GM19372 (cell line): Measurements from ENCODE around the gene ADAR.

ENCODE experiments used
- ATAC-seq: cut with Tn5 transposase; IDR thresholded peaks from one replicate; pipeline ENCODE4 v1.9.1; 2021; ENCODE audit warnings: mild to moderate bottlenecking, low read depth, moderate library complexity; ENCODE audit not compliant: unreplicated experiment

The ADAR gene

DNA sequence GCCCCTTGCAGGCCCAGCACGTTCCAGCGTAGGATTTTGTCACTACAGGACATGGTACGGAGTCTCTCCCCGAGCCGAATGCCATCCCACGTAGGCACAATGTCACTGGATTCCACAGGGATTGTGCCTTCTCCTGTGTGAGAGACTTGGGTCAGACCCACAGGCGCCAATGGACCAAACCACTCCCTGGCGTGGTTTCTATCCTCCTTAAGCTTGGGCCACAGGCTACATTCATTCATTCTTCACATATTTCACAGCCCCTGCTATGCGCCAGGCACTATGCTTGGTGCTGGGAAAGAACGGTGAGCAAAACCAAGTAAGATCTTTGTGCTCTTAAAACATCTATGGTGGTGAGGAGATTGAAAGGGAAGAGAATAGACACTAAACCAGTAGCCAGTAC is 21.8 kb downstream of the ADAR start:
- no peak for ATAC-seq

DNA sequence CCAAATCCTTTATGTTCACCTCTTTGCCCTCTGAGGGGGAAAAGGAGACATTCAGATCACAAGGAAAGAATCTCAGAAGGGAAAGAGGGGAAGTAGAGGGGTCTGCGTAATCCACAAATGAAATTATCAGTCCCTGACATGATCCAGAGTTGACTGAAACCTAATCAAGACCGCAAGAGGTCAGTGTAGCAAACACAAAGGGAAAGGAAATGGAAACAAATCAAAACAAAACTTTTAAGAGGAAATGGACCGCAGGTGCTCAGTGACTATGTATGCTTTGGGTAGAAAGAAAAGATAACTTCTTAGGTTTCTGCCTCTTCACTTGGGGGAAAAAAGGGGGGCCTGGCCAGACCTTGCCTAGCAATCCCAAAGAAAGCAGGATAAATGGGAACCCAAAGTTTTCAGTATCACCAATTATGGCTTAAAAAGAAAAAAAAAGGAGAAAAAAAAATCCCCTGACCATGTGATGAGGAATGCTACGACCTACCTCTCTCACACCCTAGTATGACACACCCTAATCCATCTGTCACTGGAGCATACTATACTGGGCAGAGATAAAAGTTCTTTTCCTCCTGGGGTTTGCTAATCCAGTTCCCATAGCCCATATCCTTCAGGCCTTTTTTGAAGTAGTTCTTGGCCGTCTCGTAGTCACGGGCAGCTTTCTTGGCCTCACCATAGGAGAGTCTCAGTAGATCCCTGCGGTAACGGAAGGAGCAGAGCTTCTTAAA is 23.6 kb downstream of the ADAR start:
- ATAC-seq: no peak

DNA sequence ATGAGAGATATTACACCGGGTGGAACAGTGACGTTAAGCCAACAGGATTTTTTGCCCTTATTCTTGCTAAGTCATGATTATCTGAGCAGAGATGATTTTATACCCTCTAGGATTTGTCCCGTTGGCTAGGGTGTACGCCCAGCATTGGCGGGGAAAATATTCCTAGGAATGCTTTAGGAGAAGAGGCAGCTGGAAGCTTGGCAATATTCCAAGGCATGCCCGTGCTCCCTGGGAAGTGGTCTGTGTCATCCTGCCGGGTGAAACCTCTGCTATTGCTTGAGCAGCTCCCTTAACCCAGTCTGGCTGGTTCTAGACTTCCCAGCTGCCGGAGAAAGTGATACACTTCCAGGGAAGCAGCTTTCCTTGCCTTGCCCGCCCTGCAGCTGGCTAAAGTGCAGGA is 24.2 kb downstream of the ADAR start:
- no peak for ATAC-seq

DNA sequence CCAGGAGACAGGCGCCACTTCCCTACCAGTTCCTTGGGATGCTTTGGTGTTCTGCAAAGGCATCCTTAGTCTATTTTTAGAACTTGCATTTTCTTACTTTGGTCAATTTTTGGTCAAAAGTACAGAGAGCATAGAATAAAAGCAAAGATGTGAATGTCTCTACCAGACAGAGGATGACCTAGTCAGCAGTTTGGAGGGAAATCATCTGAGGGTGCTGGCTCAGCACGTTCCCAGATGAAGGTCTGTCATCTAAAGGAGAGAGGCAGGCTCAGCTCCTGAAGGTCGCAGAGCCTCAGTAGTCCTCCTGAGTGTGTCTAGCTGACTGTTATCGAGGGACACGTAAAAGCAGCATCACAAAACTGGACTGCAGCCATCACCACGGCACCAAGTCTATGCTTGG is 25.1 kb downstream of the ADAR start:
- ATAC-seq: no peak

DNA sequence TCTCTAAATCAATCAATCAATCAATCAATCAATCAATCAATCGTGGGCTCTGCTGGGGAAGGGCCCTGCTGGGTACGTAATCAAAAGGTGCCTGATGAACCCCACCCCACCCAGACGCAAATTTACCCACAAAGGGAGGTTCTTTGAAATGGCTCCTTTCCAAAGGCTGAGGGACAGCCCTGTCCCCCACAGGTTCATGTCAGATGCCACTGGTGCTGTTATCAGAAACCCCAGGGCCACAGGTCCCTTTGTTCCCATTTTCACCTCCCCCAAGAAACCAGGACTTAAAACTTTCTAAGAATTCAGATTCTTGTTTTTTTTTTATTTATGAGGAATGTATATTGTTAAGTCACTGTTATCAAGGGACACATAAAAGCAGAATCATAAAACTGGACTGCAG is 26.2 kb downstream of the ADAR start:
- no peak for ATAC-seq

DNA sequence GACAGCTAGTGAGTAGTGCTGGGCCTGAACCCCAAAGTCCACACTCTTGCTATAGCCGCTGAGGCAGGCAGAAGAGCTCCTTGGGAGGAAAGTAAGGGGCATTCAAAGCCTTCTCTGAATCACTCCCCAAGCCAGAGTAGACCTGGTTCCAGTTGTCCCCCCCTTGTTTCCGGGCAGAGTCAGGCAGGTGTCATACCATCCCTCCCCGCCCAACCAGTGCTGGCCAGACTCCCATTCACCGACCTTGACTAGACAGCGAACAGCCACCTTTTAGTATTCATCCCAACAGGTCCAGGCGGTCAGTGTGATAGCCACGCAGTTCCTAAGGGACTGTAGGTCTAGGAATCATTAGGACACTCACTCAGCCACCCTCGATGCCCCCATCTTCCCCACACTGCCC is 28.6 kb downstream of the ADAR start:
- ATAC-seq: no peak

DNA sequence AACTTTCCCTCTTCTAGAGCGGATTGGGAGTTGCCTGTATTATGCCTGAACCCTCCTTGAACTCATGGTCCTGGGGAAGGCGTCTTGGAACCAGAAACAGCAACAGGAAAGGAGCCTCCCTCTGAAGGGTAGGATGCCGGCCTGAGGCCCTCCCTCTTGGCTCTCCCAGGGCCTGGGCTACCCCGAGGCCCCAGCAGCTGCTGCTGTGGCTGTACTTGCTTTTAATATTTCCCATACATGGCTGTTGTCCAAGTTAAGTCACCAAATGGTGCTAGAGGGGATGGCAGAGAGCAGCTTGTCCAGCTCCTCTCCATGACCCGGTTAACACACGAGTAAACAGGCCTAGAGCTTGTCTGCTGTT is 29.9 kb downstream of the ADAR start:
- no peak for ATAC-seq

DNA sequence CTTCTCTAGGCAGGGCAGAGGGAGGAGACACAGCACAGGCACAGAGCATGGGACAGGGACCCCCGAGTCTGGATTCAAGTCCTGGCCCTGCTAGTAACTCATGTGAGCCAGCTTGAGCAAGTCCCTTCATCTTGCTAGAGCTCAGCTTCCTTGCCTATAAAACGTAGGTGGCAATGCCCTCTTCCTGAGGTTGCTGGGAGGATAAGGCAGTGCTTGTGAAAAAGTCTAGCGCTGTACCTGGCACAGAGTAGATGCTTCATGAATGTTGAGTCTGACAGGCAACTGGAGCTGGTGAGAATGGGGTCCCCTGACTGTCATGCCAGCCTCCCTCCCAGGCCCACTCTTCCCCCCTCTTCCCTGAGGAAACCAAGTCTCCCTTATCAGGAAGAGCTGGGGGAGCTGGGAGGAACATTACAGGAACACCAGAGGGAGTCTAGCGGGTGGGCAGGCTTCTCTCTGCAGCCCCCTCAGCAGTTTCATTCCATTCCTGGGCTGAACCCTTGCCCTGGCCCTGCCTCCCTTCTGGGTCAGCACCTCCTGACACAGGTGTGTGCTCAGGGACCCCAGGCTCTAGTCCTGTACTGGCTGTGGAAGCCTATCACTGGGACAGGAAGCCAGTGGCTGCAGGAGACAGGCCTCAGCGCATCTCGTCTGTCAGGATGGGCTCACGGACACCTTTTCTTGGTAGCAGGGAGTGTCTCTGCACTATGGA is 30.5 kb downstream of the ADAR start:
- no peak for ATAC-seq

DNA sequence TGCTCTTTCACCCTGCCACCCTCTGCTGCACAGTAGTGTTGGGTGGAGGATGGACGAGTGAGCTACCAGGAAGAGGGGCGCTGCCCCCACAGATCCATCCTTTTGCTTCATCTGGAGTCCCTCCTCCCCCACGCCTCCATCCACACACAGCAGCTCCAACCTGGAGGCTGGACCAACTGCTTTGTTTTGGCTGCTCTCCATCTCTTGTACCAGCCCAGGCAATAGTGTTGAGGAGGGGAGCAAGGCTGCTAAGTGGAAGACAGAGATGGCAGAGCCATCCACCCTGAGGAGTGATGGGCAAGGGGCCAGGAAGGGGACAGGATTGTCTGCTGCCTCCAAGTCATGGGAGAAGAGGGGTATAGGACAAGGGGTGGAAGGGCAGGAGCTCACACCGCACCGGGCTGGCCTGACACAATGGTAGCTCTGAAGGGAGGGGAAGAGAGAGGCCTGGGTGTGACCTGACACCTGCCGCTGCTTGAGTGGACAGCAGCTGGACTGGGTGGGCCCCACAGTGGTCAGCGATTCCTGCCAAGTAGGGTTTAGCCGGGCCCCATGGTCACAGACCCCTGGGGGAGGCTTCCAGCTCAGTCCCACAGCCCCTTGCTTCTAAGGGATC is 31.9 kb downstream of the ADAR start:
- no peak for ATAC-seq

DNA sequence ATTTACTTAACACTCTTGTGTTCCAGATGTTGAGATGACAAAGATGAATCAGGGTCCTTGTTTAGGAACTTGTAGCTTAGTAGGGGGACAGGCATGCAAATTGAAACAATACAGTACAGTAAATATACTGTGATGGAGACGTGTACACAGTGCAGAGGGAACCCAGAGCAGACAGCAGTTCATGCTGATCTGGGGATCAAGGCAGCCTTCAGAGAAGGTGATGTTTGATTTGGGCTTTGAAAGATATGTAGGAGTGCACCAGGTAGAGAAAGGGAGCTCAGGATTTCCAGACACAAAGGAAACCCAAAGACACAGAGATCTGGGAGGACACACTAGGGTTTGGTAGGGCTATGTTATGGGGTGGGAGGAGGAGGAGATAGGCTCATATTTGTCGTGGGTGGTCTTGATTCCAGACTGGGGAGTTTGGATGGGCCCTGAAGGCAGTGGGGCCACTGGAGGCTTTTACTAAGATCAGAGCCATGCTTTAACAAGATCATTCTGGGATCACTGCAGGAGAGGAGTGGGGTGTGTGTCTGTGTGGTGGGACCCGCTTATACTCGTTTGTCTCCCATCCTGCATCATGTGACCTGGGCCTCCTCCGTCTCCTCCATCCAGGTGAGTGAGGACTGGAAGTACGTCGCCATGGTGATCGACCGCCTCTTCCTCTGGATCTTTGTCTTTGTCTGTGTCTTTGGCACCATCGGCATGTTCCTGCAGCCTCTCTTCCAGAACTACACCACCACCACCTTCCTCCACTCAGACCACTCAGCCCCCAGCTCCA is 32.6 kb downstream of the ADAR start:
- no peak for ATAC-seq

DNA sequence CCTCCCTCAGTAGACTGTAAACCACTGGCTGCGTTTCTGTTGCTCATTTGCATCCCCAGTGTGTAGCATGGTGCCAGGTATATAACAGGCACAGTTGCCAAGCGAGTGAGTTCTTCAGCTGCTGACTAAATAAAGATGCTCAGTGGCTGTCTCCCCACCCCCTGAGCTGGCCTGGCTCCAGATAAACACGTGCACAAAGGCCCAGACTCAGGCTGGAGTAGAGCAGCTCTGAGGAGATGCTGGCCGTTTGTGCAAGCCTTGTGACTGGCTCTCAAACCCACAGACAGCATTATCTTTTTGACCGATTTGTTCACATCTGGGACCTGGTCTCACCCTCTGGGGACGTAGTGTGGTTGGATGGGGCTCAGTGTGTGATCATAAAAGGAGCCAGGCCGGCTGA is 33.3 kb downstream of the ADAR start:
- no peak for ATAC-seq

DNA sequence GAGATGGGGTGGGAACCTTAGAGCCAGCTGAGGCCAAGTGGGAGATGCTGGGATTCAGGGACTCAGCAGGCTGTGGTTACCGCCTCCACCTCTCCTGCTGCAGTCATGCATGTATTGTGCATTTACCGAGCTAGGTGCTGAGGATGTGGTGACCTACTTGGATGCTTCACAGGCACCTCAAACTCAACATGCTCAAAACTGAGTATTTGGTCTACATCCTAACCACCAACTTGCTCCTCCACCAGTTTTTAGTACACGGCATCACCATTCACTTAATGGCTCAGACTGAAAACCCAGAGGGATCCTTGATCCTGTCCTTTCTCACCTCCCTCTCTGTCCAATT is 34.8 kb downstream of the ADAR start:
- no peak for ATAC-seq

DNA sequence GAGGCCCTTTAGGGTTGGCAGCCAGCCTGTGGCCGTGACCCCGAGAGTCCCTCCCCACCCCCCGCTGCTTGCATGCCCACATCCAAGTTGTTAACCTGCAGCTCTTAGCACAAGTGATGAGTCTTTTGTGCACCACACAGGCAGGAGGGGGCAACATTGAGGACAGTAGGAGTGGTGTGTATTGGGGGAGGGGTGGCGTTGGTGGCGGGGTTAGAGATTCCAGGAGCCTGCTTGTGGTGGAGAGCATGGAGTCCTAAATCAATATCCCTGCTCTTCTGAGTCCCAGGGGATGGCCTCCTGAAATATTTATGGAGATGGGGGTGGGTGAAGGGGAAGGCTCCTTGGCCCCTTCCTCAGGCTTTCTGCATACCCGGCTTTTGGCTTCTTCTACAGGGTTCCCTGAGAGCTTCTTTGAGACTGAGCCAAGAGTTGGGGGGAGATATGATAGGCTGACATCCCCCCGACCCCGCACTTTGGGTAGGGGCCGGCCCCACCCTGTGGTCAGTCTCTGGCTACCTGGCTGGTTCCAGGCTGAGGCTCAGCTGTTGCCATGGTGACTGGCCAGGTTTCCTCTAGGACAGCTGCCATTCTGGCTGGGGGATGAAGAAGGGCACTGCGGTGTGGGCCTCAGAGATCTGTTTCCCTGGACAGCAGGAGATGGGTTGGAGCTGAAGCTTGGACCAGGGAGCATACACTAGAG is 35.4 kb downstream of the ADAR start:
- no peak for ATAC-seq

DNA sequence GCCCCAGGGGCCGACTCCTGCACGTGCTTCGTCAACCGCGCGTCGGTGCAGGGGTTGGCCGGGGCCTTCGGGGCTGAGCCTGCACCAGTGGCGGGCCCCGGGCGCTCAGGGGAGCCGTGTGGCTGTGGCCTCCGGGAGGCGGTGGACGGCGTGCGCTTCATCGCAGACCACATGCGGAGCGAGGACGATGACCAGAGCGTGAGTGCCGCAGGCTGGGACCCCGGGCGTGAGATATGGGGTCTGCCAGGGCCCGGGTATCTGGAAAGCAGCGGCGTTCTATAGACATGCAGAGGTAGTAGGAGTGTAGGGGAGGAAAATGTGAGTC is 36.1 kb downstream of the ADAR start:
- ATAC-seq: no peak

DNA sequence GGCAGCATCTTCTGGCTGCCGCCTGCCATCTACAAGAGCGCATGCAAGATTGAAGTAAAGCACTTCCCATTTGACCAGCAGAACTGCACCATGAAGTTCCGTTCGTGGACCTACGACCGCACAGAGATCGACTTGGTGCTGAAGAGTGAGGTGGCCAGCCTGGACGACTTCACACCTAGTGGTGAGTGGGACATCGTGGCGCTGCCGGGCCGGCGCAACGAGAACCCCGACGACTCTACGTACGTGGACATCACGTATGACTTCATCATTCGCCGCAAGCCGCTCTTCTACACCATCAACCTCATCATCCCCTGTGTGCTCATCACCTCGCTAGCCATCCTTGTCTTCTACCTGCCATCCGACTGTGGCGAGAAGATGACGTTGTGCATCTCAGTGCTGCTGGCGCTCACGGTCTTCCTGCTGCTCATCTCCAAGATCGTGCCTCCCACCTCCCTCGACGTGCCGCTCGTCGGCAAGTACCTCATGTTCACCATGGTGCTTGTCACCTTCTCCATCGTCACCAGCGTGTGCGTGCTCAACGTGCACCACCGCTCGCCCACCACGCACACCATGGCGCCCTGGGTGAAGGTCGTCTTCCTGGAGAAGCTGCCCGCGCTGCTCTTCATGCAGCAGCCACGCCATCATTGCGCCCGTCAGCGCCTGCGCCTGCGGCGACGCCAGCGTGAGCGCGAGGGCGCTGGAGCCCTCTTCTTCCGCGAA is 36.6 kb downstream of the ADAR start:
- ATAC-seq: no peak

DNA sequence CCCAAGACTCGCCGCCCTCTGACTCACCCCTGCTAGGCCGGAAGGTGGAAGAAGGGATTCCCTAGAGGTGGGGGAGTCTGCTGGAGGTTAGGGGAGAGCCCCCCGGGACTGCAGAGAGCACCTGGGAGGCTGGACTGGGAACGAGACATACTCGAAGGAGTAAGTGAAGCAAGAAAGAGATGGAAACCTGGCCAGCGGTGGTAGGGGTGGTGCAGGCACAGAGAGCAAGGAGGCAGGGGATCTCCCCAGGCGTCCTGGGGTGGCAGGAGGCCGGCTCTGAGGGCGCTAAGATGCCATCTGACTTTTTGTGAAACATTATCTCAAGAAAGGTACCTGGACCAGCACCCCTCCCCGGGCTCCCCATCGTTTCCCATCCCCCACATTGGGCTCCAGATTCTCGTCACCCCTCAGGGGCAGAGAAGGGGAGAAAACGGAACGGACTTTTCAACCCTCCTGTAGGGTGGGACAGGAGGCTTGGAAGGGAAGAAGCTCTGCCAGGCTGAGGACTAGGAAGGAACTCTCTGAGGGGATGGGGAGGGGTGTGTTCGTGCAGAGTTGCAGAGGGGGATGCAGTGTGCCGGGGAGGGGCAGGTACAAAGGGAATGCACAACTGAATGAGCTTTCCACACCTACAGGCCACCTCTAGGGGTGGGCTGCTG is 39.7 kb downstream of the ADAR start:
- no peak for ATAC-seq

DNA sequence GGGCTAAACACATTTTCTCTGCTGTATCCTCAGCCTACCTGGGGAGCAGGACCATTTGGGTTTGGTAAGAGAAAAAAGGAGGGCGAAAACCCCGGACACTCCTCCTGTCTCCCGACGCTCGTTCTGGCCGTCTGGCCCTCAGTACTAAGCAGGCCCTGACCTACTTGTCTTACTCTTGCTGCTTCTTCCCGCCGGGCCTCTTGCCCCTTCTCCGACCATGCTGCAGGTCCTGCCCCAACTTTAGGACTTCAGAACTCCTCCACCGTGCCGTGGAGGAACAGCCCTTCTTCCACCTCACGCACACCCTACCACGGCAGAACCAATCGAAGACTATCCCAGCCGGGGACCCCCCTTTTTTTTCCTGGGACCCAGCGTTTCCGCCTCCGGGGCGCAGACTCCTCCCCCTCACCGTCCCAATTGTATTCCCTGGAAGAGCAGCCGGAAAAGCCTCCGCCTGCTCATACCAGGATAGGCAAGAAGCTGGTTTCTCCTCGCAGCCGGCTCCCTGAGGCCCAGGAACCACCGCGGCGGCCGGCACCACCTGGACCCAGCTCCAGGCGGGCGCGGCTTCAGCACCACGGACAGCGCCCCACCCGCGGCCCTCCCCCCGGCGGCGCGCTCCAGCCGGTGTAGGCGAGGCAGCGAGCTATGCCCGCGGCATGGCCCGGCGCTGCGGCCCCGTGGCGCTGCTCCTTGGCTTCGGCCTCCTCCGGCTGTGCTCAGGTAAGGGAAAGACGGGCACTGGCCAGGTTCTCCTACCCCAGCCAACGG is 40.4 kb downstream of the ADAR start, which contains the start of gene CHRNB2:
Gene CHRNB2 (plus strand): TSS at position 393 of the 771 bp plus-strand sequence. CDS start 267 bp downstream, at position 660.
- no peak for ATAC-seq

DNA sequence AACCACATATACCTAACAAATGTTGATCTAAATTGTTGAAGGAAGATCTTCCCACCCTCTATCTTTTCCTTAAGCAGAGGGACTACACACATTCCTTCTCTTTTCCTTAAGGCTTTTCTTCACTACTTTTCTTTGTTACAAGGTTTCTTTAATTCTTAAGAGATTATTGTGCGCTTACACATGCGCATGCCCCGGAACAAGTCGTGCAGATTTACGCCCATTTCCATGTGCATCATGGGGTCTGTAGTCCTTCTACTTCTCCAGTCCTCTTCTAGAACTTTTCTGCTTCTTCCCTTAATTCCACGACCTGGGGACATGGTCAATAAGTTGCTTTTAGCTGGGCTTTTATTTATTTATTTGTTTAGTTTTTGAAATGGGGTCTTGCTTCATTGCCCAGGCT is 42.1 kb downstream of the ADAR start:
- no peak for ATAC-seq
